Esophagus squamous epithelium (tissue), 4 donors: ENCODE measurements around the gene IL1R1.

Experiments used
- POLR2A ChIP-seq, 4 donors: fragments of 450-650 bp; IDR thresholded peaks; one replicate each; pipeline ENCODE4 v1.6.1; 2017; ENCODE audit warnings: antibody characterized with exemption in 4 of 4, mild to moderate bottlenecking in 4 of 4, moderate library complexity in 3 of 4
- TF ChIP-seq, protein P1 (sequence below), 6 experiments: fragments of 450-650 bp in 4 of 6; fragments of 200-600 bp in 2 of 6; sonication (generic) in 2 of 6; IDR thresholded peaks; one replicate each; pipeline ENCODE4 v1.5.1; 2016 to 2019; ENCODE audit warnings: antibody characterized with exemption in 6 of 6, mild to moderate bottlenecking in 4 of 6, moderate library complexity in 4 of 6

DNA sequence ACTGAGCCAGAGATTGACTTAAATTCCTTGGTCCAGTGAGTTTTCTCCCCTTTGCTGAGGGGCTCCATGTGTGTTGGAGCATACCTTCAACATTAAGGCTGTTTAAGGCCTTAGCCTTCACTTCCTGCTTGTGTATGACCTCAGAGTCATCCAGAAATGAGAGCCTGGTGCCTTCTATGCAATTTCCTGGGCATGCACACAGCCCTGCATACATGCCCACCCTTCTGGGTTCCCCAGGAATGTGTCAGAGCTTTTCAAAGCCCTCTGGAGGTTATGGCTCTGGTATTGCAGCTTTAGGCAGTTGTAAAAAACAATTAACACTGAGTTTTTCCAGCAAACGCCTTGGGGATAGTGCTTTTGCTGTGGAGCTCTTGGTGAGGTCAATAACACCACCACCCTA, 16.7 kb downstream of the IL1R1 start:
- TF ChIP-seq, protein P1, sequence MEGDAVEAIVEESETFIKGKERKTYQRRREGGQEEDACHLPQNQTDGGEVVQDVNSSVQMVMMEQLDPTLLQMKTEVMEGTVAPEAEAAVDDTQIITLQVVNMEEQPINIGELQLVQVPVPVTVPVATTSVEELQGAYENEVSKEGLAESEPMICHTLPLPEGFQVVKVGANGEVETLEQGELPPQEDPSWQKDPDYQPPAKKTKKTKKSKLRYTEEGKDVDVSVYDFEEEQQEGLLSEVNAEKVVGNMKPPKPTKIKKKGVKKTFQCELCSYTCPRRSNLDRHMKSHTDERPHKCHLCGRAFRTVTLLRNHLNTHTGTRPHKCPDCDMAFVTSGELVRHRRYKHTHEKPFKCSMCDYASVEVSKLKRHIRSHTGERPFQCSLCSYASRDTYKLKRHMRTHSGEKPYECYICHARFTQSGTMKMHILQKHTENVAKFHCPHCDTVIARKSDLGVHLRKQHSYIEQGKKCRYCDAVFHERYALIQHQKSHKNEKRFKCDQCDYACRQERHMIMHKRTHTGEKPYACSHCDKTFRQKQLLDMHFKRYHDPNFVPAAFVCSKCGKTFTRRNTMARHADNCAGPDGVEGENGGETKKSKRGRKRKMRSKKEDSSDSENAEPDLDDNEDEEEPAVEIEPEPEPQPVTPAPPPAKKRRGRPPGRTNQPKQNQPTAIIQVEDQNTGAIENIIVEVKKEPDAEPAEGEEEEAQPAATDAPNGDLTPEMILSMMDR (IDR thresholded peaks at IDR 0.05): no peak
- no peak for TF ChIP-seq POLR2A (IDR thresholded peaks at IDR 0.05)
